VCaP (cell line): ENCODE measurements around the gene HAUS3.

Experiments
- H3K27ac ChIP-seq: fragments of 450-650 bp; 2 replicates; pipeline ENCODE4 v1.5.1; 2017
- CTCF ChIP-seq: fragments of 450-650 bp; conservative IDR thresholded peaks from 2 replicates; pipeline ENCODE4 v1.5.1; 2017; ENCODE audit warnings: mild to moderate bottlenecking, moderate library complexity

HAUS3 gene

GRCh38 chr4:2273657-2274319 lies 31.9 kb upstream of the HAUS3 start:
- no peak overlapping the region for H3K27ac ChIP-seq
- no peak for TF ChIP-seq CTCF

DNA sequence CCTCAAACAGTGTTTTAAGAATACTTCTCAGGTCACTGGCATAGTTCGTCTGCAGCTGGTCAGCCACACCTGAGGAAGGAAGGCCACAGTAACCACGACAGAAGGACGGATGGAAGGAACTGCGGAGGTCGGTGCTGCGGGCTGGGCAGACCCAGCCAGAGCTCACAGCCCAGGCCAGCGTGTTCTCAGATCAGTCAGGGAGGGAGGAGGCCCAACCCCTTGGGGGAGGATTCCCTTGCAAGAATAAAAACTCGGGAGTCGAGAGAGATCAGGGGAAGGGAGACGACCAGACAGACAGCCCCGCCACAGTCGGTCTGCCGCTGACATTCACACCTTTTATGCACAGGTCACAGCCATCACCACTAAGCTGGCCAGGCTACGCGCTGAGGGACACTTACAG lies 31.3 kb upstream of the HAUS3 start:
- H3K27ac ChIP-seq = no peak overlapping the region
- no peak for TF ChIP-seq CTCF

- no peak overlapping the region for H3K27ac ChIP-seq
- no peak for TF ChIP-seq CTCF
Measured at GRCh38 chr4:2272828-2273120, 30.9 kb upstream of the HAUS3 start.

DNA sequence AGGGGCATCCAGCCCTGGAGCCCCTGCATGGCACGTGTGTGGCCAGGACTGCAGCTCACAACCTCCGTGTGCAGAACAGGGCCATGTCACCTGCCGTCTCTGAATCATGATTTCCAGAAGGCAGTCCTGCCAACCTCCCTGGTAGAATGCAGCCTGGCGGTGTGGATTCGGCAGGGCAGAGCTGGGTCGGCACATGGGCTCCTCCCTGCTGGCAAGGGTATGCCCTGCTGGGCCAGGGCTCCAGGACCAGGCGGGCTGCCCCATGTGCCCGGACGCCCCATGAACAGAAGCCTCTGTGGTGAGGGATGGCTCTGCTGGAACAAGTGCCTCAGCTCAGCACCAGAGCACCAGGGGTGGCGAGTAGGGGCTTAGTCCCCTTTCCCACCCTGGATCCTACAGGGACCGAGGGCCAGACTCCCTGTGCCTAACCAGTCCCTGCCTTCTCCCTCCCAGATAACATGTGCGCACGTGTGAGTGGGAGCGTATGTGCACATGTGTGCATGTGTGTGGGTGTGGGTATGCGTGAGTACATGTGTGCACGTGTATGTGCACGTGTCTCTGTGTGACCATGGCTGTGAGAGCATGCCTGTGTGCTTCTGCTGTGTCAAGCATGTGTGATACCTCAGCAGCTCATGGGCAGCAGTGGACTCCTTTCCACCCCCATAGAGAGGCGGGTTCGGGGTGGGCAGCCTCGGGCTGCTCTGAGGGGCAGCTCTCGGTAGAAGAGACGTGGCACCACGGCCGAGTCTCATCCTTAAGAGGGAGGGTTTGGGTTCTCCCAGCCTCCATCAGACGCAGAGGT lies 30.3 kb upstream of the HAUS3 start:
- TF ChIP-seq CTCF = no peak
- H3K27ac ChIP-seq = no peak overlapping the region

DNA sequence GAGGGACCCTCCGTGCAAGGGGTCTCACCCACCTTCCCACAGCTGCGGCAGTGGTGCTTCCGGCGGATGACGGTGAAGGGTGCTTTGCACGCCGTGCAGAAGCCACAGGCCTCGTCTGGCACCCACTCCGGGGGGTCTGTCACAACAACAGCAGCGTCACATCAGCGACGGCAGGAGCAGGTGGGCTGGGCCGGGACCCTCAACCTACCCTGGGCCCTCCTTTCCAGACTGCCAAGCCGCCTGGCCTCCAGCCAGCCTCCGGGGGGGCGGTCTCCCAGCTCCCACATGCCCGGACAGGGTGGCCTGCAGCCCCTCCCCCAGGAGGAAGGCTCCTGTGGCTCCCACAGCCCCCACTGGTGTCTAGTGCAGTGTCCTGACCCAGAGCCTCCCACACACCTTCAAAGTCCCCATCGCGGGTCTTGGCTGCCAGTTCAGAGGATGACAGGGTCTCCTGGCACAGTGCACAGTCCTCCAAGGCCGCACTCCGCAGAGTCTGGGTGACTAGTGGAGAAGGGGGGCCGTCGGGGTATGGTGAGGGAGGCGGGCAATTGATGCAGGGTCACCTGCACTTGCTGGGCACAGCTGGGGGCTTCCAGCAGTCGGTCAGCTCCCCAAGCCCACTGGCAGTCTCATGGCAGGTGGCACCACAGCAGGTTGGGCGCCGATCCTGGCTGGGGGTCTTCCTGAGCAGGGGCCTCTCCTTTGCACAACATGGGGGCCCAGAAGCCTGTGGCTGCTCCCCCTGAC lies 29.5 kb upstream of the HAUS3 start:
- no peak for TF ChIP-seq CTCF
- no peak overlapping the region for H3K27ac ChIP-seq

- TF ChIP-seq CTCF = no peak
Measured at GRCh38 chr4:2270341-2271165, 28.6 kb upstream of the HAUS3 start.

GRCh38 chr4:2269618-2270163 lies 27.8 kb upstream of the HAUS3 start:
- TF ChIP-seq CTCF = no peak

More at GRCh38 chr4:2270341-2271165, 28.6 kb upstream of the HAUS3 start:
- H3K27ac ChIP-seq = no peak overlapping the region

More at GRCh38 chr4:2269618-2270163, 27.8 kb upstream of the HAUS3 start:
- no peak overlapping the region for H3K27ac ChIP-seq
